ENCODE data around the gene TRIM39. TPM values are rescaled to one million over a fixed set of nuclear protein-coding genes. Genes with fewer than 3 reads are reported as not detected.
"Not testable (repeated sequence)": the region's sequence is repeated elsewhere in the genome, so short reads cannot be mapped to it uniquely, and the experiment has no call there.

TRIM39 gene
- total RNA-seq, 1 experiment from 2014 or later: 25.7 TPM

DNA sequence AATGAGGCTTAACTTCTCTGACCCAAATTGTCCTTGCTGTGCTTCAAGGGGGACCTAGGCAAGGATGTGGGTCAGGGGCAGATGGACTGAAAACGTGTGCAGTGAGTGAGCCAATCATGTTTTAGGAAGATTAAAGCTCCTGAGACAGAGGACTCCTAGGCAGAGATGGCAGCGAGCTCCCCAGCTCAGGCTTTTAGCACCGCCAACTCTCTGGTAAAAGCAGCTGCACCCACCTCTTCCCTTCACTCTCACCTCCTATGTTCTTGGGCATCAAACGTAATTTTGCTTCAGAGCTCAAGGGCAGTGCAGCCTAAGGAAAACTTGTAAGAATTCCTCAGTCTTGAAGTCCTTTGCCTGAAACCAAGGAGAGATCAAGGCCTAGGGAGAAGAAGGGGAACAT lies 28.6 kb downstream of the TRIM39 start:
- in situ Hi-C loops (cut with HindIII; ENCODE audit: low sequenced_read_pairs): loop anchor here (25.0 kb wide), 1 partner anchor 118 kb away; no protein-coding TSS in a partner anchor
- no peak for DNase-seq (ENCODE audit: low spot score)

GRCh38 chr6:30356536-30356935 lies 29.8 kb downstream of the TRIM39 start:
- in situ Hi-C loops (cut with HindIII; ENCODE audit: low sequenced_read_pairs): loop anchor here (25.0 kb wide), 1 partner anchor 119 kb away; no protein-coding TSS in a partner anchor
- DNase-seq (ENCODE audit: low spot score): no peak

GRCh38 chr6:30357678-30358540 lies 31.2 kb downstream of the TRIM39 start:
- peak; percentile 93 for DNase-seq (ENCODE audit: low spot score)
- in situ Hi-C loops (cut with HindIII; ENCODE audit: low sequenced_read_pairs): loop anchor here (25.0 kb wide), 1 partner anchor 121 kb away; no protein-coding TSS in a partner anchor

GRCh38 chr6:30359276-30359675 lies 32.5 kb downstream of the TRIM39 start:
- no peak for DNase-seq (ENCODE audit: low spot score)
- in situ Hi-C loops (cut with HindIII; ENCODE audit: low sequenced_read_pairs): loop anchor here (25.0 kb wide), 1 partner anchor 122 kb away; no protein-coding TSS in a partner anchor

- DNase-seq (ENCODE audit: low spot score): no peak
- in situ Hi-C loops (cut with HindIII; ENCODE audit: low sequenced_read_pairs): loop anchor here (25.0 kb wide), 1 partner anchor 123 kb away; no protein-coding TSS in a partner anchor
These were observed 33.4 kb downstream of the TRIM39 start for GRCh38 chr6:30360139-30360538.

DNA sequence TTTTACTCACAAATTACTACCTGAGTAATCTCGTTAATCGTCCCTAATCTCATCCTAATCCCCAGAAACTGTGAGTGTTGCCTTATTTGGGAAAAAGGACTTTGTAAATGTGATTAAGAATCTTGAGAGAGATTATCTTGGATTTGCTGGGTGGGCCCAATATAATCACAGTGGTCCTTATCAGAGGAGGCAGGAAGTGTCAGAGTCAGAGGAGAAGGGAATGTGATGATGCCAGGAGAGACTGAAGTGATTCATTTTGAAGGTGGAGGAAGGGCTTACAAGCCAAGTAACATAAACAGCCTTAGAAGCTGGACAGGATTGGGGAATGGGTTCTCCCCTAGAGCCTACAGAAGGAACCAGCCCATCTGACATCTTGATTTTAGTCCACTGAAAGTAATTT lies 34.9 kb downstream of the TRIM39 start:
- DNase-seq (ENCODE audit: low spot score): no peak
- in situ Hi-C loops (cut with HindIII; ENCODE audit: low sequenced_read_pairs): loop anchor here (25.0 kb wide), 1 partner anchor 124 kb away; no protein-coding TSS in a partner anchor

GRCh38 chr6:30363459-30363858 lies 36.7 kb downstream of the TRIM39 start:
- in situ Hi-C loops (cut with HindIII; ENCODE audit: low sequenced_read_pairs): loop anchor here (25.0 kb wide), 1 partner anchor 126 kb away; no protein-coding TSS in a partner anchor
- no peak for DNase-seq (ENCODE audit: low spot score)

- DNase-seq (ENCODE audit: low spot score): no peak
- in situ Hi-C loops (cut with HindIII; ENCODE audit: low sequenced_read_pairs): loop anchor here (25.0 kb wide), 1 partner anchor 127 kb away; no protein-coding TSS in a partner anchor
These were observed 37.9 kb downstream of the TRIM39 start for GRCh38 chr6:30364591-30364990.

DNA sequence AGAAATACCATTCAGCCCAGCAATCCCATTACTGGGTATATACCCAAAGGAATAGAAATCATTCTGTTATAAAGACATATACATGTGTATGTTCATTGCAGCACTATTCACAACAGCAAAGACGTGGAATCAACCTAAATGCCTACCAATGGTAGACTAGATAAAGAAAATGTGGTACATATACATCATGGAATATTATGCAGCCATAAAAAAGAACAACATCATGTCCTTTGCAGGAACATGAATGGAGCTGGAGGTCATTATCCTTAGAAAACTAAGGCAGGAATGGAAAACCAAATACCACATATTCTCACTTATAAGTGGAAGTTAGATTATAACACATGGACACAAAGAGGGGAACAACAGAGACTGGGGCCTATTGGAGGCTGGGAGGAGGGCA lies 42.6 kb downstream of the TRIM39 start:
- in situ Hi-C loops (cut with HindIII; ENCODE audit: low sequenced_read_pairs): loop anchor here (25.0 kb wide), 1 partner anchor 132 kb away; no protein-coding TSS in a partner anchor
- not testable (repeated sequence) for DNase-seq (ENCODE audit: low spot score)

DNA sequence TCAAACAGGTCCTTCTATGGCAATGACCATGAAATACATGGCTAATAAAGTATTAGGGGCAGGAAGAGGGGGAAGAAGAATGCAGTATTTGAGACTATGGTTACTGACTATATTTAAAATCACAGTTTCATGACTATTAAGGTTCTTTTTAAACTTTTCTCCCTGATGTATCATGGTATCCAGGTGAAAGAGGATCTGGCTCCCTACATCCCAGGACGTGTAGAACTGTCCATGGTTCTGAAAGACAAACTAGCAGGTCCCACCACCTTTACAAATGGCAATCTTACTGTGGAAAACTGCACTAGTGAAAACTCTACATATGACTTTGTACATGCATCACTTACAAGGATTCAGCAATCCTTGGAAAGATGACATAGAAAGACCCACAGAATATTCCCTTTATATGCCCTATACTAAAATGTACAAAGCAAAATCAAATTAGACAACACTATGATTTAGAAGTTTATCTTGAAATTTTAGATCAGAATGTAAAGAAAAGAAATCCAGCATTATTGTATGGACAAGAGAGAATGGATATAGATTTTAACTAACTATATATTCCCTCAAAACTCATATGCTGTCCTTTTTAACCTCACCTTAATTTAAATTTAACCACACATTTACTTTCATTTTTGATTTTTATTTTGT lies 51.7 kb downstream of the TRIM39 start:
- DNase-seq (ENCODE audit: low spot score): no peak

GRCh38 chr6:30380464-30380863 lies 53.7 kb downstream of the TRIM39 start:
- in situ Hi-C loops (cut with HindIII; ENCODE audit: low sequenced_read_pairs): no loop called here
- no peak for DNase-seq (ENCODE audit: low spot score)

More for the DNA sequence above, 51.7 kb downstream of the TRIM39 start:
- in situ Hi-C loops (cut with HindIII; ENCODE audit: low sequenced_read_pairs): no loop called here

- in situ Hi-C loops (cut with HindIII; ENCODE audit: low sequenced_read_pairs): no loop called here
- DNase-seq (ENCODE audit: low spot score): no peak
These were observed 59.4 kb downstream of the TRIM39 start for GRCh38 chr6:30386166-30386565.

- no peak for DNase-seq (ENCODE audit: low spot score)
- in situ Hi-C loops (cut with HindIII; ENCODE audit: low sequenced_read_pairs): no loop called here
These were observed 64.5 kb downstream of the TRIM39 start for GRCh38 chr6:30391240-30391639.

Other genes starting within 250 kb of the TRIM39 start
- not detected in 2 replicates for gene TRIM31, start 213.8 kb upstream of the TRIM39 start, total RNA-seq (2014; rRNA removed; shearing (Covaris generic))
- gene TRIM40, start 190.8 kb upstream of the TRIM39 start, total RNA-seq (2014; rRNA removed; shearing (Covaris generic)): not detected in 2 replicates
- not detected in 2 replicates for gene TRIM10, start 165.7 kb upstream of the TRIM39 start, total RNA-seq (2014; rRNA removed; shearing (Covaris generic))
- gene TRIM15, start 163.4 kb upstream of the TRIM39 start, total RNA-seq (2014; rRNA removed; shearing (Covaris generic)): not detected in 2 replicates
- 41.7 and 61.2 TPM in 2 replicates for gene TRIM26, start 113.5 kb upstream of the TRIM39 start, total RNA-seq (2014; rRNA removed; shearing (Covaris generic))
- 71.4 and 112 TPM in 2 replicates for gene RPP21, start 18.2 kb downstream of the TRIM39 start, total RNA-seq (2014; rRNA removed; shearing (Covaris generic))
- 116 and 118 TPM in 2 replicates for gene HLA-E, start 162.6 kb downstream of the TRIM39 start, total RNA-seq (2014; rRNA removed; shearing (Covaris generic))
- gene GNL1, start 229.6 kb downstream of the TRIM39 start, total RNA-seq (2014; rRNA removed; shearing (Covaris generic)): 102 and 129 TPM in 2 replicates
- 3.4 and 5.9 TPM in 2 replicates for gene PRR3, start 230.4 kb downstream of the TRIM39 start, total RNA-seq (2014; rRNA removed; shearing (Covaris generic))
- gene ABCF1, start 244.5 kb downstream of the TRIM39 start, total RNA-seq (2014; rRNA removed; shearing (Covaris generic)): 41.9 and 83.7 TPM in 2 replicates